HepG2 (cell line): ENCODE data around the gene TBC1D10B. TPM values are rescaled to one million over a fixed set of nuclear protein-coding genes. Genes with fewer than 3 reads are reported as not detected.

Experiments used
- ARHGAP35 ChIP-seq: sonication (generic); formaldehyde crosslinking; IDR thresholded peaks from 2 replicates; pipeline ENCODE4 v1.9.0; 2022; ENCODE audit warnings: mild to moderate bottlenecking, inconsistent platforms, moderate library complexity, missing genetic modification reagents, borderline replicate concordance
- CAMTA2 ChIP-seq: sonication (generic); formaldehyde crosslinking; IDR thresholded peaks from 2 replicates; pipeline ENCODE4 v1.4.0; 2020; ENCODE audit warnings: mild to moderate bottlenecking, missing genetic modification reagents, borderline replicate concordance
- CHD4 ChIP-seq: fragments of 200-600 bp; sonication (generic); IDR thresholded peaks from 2 replicates; pipeline ENCODE4 v1.7.0; 2017; ENCODE audit warnings: mild to moderate bottlenecking, low read length, borderline replicate concordance
- ELF3 ChIP-seq: IDR thresholded peaks from 2 replicates; pipeline ENCODE4 v1.6.1; 2016; ENCODE audit warnings: missing genetic modification reagents, missing compliant biosample characterization
- FOXP4 ChIP-seq: sonication (generic); formaldehyde crosslinking; IDR thresholded peaks from 2 replicates; pipeline ENCODE4 v1.4.0; 2020; ENCODE audit warnings: missing genetic modification reagents
- HNRNPH1 ChIP-seq: fragments of 200-400 bp; formaldehyde crosslinking; optimal IDR thresholded peaks from 2 replicates; pipeline ENCODE3; 2017; ENCODE audit warnings: mild to moderate bottlenecking, low read depth, low read length
- LBX2 ChIP-seq: sonication (generic); formaldehyde crosslinking; IDR thresholded peaks from 2 replicates; pipeline ENCODE4 v1.5.0; 2020; ENCODE audit warnings: missing genetic modification reagents, mild to moderate bottlenecking, borderline replicate concordance
- NPAS2 ChIP-seq: sonication (generic); formaldehyde crosslinking; IDR thresholded peaks from 2 replicates; pipeline ENCODE4 v1.8.0; 2022; ENCODE audit warnings: mild to moderate bottlenecking, missing genetic modification reagents, borderline replicate concordance
- NR1H2 ChIP-seq: sonication (generic); formaldehyde crosslinking; IDR thresholded peaks from 2 replicates; pipeline ENCODE4 v1.8.1; 2022; ENCODE audit warnings: low read depth, missing genetic modification reagents, borderline replicate concordance
- SMAD3 ChIP-seq: sonication (generic); formaldehyde crosslinking; IDR thresholded peaks from 2 replicates; pipeline ENCODE4 v1.4.0; 2020; ENCODE audit warnings: missing genetic modification reagents
- SMC3 ChIP-seq: IDR thresholded peaks from 2 replicates; pipeline ENCODE4 v1.6.1; 2011; ENCODE audit warnings: low read length, improper control_type of control experiment
- SNAI1 ChIP-seq: sonication (generic); formaldehyde crosslinking; IDR thresholded peaks from 2 replicates; pipeline ENCODE4 v1.5.0; 2020; ENCODE audit warnings: mild to moderate bottlenecking, missing genetic modification reagents, borderline replicate concordance
- SRY ChIP-seq: sonication (generic); formaldehyde crosslinking; IDR thresholded peaks from 2 replicates; pipeline ENCODE4 v1.8.0; 2022; ENCODE audit warnings: mild to moderate bottlenecking, missing genetic modification reagents
- ZBTB42 ChIP-seq: sonication (generic); formaldehyde crosslinking; IDR thresholded peaks from 2 replicates; pipeline ENCODE4 v1.5.0; 2020; ENCODE audit warnings: mild to moderate bottlenecking, missing genetic modification reagents
- ZFP90 ChIP-seq: sonication (generic); formaldehyde crosslinking; IDR thresholded peaks from 2 replicates; pipeline ENCODE4 v1.8.0; 2022; ENCODE audit warnings: missing genetic modification reagents, mild to moderate bottlenecking, inconsistent platforms, borderline replicate concordance
- ZKSCAN8 ChIP-seq: IDR thresholded peaks from 2 replicates; pipeline ENCODE4 v1.6.1; 2016; ENCODE audit warnings: borderline replicate concordance, missing genetic modification reagents, missing compliant biosample characterization
- ZMYM3 ChIP-seq: sonication (generic); formaldehyde crosslinking; IDR thresholded peaks from 2 replicates; pipeline ENCODE4 v1.5.1; 2020; ENCODE audit warnings: mild to moderate bottlenecking, missing genetic modification reagents
- ZNF232 ChIP-seq: sonication (generic); formaldehyde crosslinking; IDR thresholded peaks from 2 replicates; pipeline ENCODE4 v1.4.0; 2020; ENCODE audit warnings: missing genetic modification reagents, borderline replicate concordance
- ZNF274 ChIP-seq: sonication (generic); formaldehyde crosslinking; IDR thresholded peaks from 2 replicates; pipeline ENCODE4 v1.5.1; 2020; ENCODE audit warnings: mild to moderate bottlenecking, missing genetic modification reagents
- ZNF296 ChIP-seq: sonication (generic); formaldehyde crosslinking; conservative IDR thresholded peaks from 2 replicates; pipeline ENCODE4 v1.5.0; 2020; ENCODE audit warnings: mild to moderate bottlenecking, missing genetic modification reagents
- ZNF343 ChIP-seq: sonication (generic); formaldehyde crosslinking; IDR thresholded peaks from 2 replicates; pipeline ENCODE4 v1.4.0; 2020; ENCODE audit warnings: mild to moderate bottlenecking, missing genetic modification reagents
- ZNF44 ChIP-seq: sonication (generic); formaldehyde crosslinking; IDR thresholded peaks from 2 replicates; pipeline ENCODE4 v1.5.1; 2020; ENCODE audit warnings: mild to moderate bottlenecking, missing genetic modification reagents
- ZNF552 ChIP-seq: sonication (generic); formaldehyde crosslinking; IDR thresholded peaks from 2 replicates; pipeline ENCODE4 v1.9.0; 2022; ENCODE audit warnings: missing genetic modification reagents, mild to moderate bottlenecking, borderline replicate concordance
- ZNF563 ChIP-seq: sonication (generic); formaldehyde crosslinking; IDR thresholded peaks from 2 replicates; pipeline ENCODE4 v1.8.0; 2022; ENCODE audit warnings: mild to moderate bottlenecking, moderate library complexity, missing genetic modification reagents
- ZSCAN31 ChIP-seq: sonication (generic); formaldehyde crosslinking; IDR thresholded peaks from 2 replicates; pipeline ENCODE4 v1.5.0; 2020; ENCODE audit warnings: low read depth, mild to moderate bottlenecking, missing genetic modification reagents
- ZZZ3 ChIP-seq: sonication (generic); formaldehyde crosslinking; IDR thresholded peaks from 2 replicates; pipeline ENCODE4 v1.4.0; 2020; ENCODE audit warnings: missing genetic modification reagents, mild to moderate bottlenecking, borderline replicate concordance
- polyA plus RNA-seq, 8 experiments: library from polyadenylated mRNA; depleted of rRNA in 3 of 8; stranded (reverse) in 7 of 8; unstranded in 1 of 8; fragments of >200 nt; fragmentation: Illumina TruSeq in 4 of 8; extraction: Trizol in 4 of 8; gene quantifications; 2 replicates each; pipeline versions ENCODE4 v1.2.1 to v1.2.3, GENCODE V29; 2011 to 2016; ENCODE audit warnings: low read depth in 4 of 8, missing spikeins in 1 of 8, mixed read lengths in 1 of 8; ENCODE audit not compliant: insufficient read depth in 1 of 8
- total RNA-seq, 5 experiments: library from RNA; depleted of rRNA; stranded (reverse); fragments of >200 nt; fragmentation: Illumina TruSeq; extraction: Trizol; gene quantifications; 2 replicates each; pipeline ENCODE4 v1.2.3, GENCODE V29; 2016; ENCODE audit warnings: low read depth in 1 of 5
- TF ChIP-seq, protein P1 (sequence below): sonication (generic); formaldehyde crosslinking; IDR thresholded peaks from 2 replicates; pipeline ENCODE4 v1.5.0; 2020; ENCODE audit warnings: missing genetic modification reagents, mild to moderate bottlenecking, borderline replicate concordance

TBC1D10B gene
- total and polyA plus RNA-seq, 2 of the 13 experiments (the other 11 are each of a cell fraction or from before 2014, with no cell fraction given), result 15.7 to 24.8 TPM

DNA sequence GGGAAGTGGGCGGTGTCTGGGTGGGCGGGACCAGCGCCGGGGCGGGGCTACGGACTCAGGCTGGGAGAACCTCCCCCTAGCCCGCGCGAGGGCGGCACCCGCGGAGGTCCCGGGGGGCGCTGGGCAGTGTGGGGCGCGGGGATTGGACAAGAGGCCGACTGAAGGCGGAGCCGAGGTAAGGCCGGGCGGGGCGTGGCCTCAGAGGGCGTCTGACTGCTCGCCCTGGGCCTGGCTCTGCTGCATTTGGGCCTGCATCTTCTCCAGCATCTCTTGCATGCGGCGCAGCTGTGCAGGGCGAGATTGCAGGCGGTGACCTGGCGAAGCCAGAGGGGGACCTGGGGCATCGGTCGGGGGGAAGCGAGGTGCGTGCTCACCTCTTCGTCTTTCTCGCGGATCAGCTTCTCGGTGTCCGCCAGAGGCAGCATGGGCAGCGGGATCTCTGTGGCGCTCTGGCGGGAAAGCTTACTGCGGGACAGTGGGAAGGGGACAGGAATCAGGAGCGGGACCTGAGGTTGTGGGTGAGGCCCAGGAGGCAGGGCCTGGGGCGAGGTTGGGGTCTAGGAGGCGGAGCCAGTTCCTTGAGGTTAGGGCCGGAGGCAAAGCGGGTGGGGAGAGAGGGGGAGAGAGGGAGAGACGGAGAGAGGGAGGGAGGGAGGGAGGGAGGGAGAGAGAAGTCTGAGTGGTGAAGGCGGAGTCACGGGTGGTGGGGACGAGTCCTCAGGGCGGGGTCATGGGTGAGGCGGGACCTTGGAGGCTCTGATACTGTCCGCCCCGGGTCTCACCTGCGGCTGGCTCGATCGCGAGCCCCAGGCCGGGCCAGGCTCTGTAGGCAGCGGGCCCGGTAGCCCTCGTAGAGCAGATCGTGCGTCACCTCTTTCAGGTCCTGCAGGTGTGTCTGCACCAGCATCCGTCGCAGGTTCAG is 8.2 kb upstream of the TBC1D10B start (continued):
- TF ChIP-seq ZNF44 (no peak; the same call in 1 of the 2 replicates), SRY (CRISPR knock-in tag) (peak; percentile 92), LBX2 (CRISPR knock-in tag) (0 out of 2 replicates have a peak, but pooled peaks have one; percentile 26), ZFP90 (no peak; the same call in none of the 2 replicates), SMC3 (no peak), ZNF563 (CRISPR knock-in tag) (peak; percentile 44; the same call in 1 of the 2 replicates), ZNF552 (CRISPR knock-in tag) (peak; percentile 65; the same call in 1 of the 2 replicates), ZNF232 (CRISPR knock-in tag) (no peak), ZMYM3 (CRISPR knock-in tag) (peak; percentile 66), CHD4 (no peak; the same call in 1 of the 2 replicates), ZBTB42 (CRISPR knock-in tag) (peak; percentile 78), ARHGAP35 (CRISPR knock-in tag) (no peak; the same call in 1 of the 2 replicates), CAMTA2 (peak; percentile 47; the same call in 1 of the 2 replicates), SMAD3 (CRISPR knock-in tag) (0 out of 2 replicates have a peak, but pooled peaks have one; percentile 34), ZSCAN31 (CRISPR knock-in tag) (peak; percentile 50; the same call in 1 of the 2 replicates), ZNF274 (CRISPR knock-in tag) (no peak), ZNF296 (CRISPR knock-in tag) (no peak), HNRNPH1 (no peak), ZZZ3 (CRISPR knock-in tag) (peak; percentile 98), ZKSCAN8 (CRISPR knock-in tag) (peak; percentile 46; the same call in 1 of the 2 replicates), ELF3 (CRISPR knock-in tag) (peak; percentile 2; the same call in 1 of the 2 replicates), ZNF343 (CRISPR knock-in tag) (peak; percentile 85; the same call in 1 of the 2 replicates), NR1H2 (CRISPR knock-in tag) (peak; percentile 73; the same call in 1 of the 2 replicates), NPAS2 (CRISPR knock-in tag) (no peak), SNAI1 (CRISPR knock-in tag) (0 out of 2 replicates have a peak, but pooled peaks have one; percentile 83), FOXP4 (CRISPR knock-in tag) (no peak)
- TF ChIP-seq, protein P1, sequence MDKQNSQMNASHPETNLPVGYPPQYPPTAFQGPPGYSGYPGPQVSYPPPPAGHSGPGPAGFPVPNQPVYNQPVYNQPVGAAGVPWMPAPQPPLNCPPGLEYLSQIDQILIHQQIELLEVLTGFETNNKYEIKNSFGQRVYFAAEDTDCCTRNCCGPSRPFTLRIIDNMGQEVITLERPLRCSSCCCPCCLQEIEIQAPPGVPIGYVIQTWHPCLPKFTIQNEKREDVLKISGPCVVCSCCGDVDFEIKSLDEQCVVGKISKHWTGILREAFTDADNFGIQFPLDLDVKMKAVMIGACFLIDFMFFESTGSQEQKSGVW (CRISPR knock-in tag), result no peak; the same call in 1 of the 2 replicates
